ENCODE results near the gene TOR1AIP2. TPM values are rescaled to one million over a fixed set of nuclear protein-coding genes. Genes with fewer than 3 reads are reported as not detected.

Gene TOR1AIP2
- total RNA-seq, 1 experiment from 2014 or later, result 142 TPM

- no peaks in the 10 kb centered on the region for H3K79me2 ChIP-seq (ENCODE audit: low read depth)
- H3K4me2 ChIP-seq, result no peak overlapping the region
- H3K4me3 ChIP-seq, result no peak overlapping the region
- TF ChIP-seq CTCF (conservative IDR thresholded peaks at IDR 0.05) (no peak), EZH2 (IDR thresholded peaks at IDR 0.05; ENCODE audit: low read depth) (no peak)
- no peak overlapping the region for H2AFZ ChIP-seq
- H3K9me3 ChIP-seq (ENCODE audit: insufficient read depth, low read depth), result no peaks in the 10 kb centered on the region
- no peaks in the 10 kb centered on the region for H4K20me1 ChIP-seq (ENCODE audit: insufficient read depth)
- ChIA-PET POLR2A (ENCODE audit: unreplicated experiment) (no interaction called here), CTCF (interaction anchor here (1.2 kb wide), 1 partner anchor 16 kb away, joined by 3 read pairs; no protein-coding TSS in a partner anchor)
- H3K4me1 ChIP-seq (replicated peaks; ENCODE audit: insufficient read depth), result no peaks in the 10 kb centered on the region
- no peaks in the 10 kb centered on the region for H3K9me2 ChIP-seq (ENCODE audit: insufficient read depth)
- peaks cover 18% of the 10 kb centered on the region; the same call in 1 of the 2 replicates for H3K27me3 ChIP-seq (ENCODE audit: insufficient read depth, low read depth)
- H3F3A ChIP-seq (ENCODE audit: insufficient read depth, low read depth), result no peaks in the 10 kb centered on the region
- no TSS peak for BruUV-seq (replicated peaks)
- DNase-seq, result no peak
- no peaks in the 10 kb centered on the region for H3K36me3 ChIP-seq (ENCODE audit: low read depth)
- no peak overlapping the region for H3K27ac ChIP-seq
- intact Hi-C loops (cut with micrococcal nuclease; ENCODE audit: unreplicated experiment), result no loop called here
These were observed 79.3 kb downstream of the TOR1AIP2 start for GRCh38 chr1:179798213-179798863.

- Histone ChIP-seq H3K4me3 (no peak overlapping the region), H3K4me1 (replicated peaks; ENCODE audit: insufficient read depth) (no peaks in the 10 kb centered on the region), H4K20me1 (ENCODE audit: insufficient read depth) (no peaks in the 10 kb centered on the region), H2AFZ (no peak overlapping the region), H3F3A (ENCODE audit: insufficient read depth, low read depth) (no peaks in the 10 kb centered on the region), H3K79me2 (ENCODE audit: low read depth) (no peaks in the 10 kb centered on the region), H3K36me3 (ENCODE audit: low read depth) (no peaks in the 10 kb centered on the region), H3K9me2 (ENCODE audit: insufficient read depth) (no peaks in the 10 kb centered on the region), H3K9me3 (ENCODE audit: insufficient read depth, low read depth) (no peaks in the 10 kb centered on the region), H3K27me3 (ENCODE audit: insufficient read depth, low read depth) (peaks cover 6% of the 10 kb centered on the region; the same call in 1 of the 2 replicates), H3K27ac (no peak overlapping the region), H3K4me2 (no peak overlapping the region)
- BruUV-seq (replicated peaks), result no TSS peak
- intact Hi-C loops (cut with micrococcal nuclease; ENCODE audit: unreplicated experiment), result no loop called here
- no peak for DNase-seq
- CTCF ChIA-PET, result no interaction called here
- POLR2A ChIA-PET (ENCODE audit: unreplicated experiment), result no interaction called here
- TF ChIP-seq CTCF (conservative IDR thresholded peaks at IDR 0.05) (no peak), EZH2 (IDR thresholded peaks at IDR 0.05; ENCODE audit: low read depth) (no peak)
These were observed 82.9 kb downstream of the TOR1AIP2 start for GRCh38 chr1:179794669-179795068.

- CTCF ChIA-PET, result no interaction called here
- intact Hi-C loops (cut with micrococcal nuclease; ENCODE audit: unreplicated experiment), result no loop called here
- no peak overlapping the region for H3K27ac ChIP-seq
- H3K27me3 ChIP-seq (ENCODE audit: insufficient read depth, low read depth), result peaks cover 11% of the 10 kb centered on the region; the same call in 1 of the 2 replicates
- H3K9me2 ChIP-seq (ENCODE audit: insufficient read depth), result no peaks in the 10 kb centered on the region
- no peaks in the 10 kb centered on the region for H3K79me2 ChIP-seq (ENCODE audit: low read depth)
- H2AFZ ChIP-seq, result no peak overlapping the region
- no TSS peak for BruUV-seq (replicated peaks)
- TF ChIP-seq CTCF (conservative IDR thresholded peaks at IDR 0.05) (no peak), EZH2 (IDR thresholded peaks at IDR 0.05; ENCODE audit: low read depth) (no peak)
- H4K20me1 ChIP-seq (ENCODE audit: insufficient read depth), result no peaks in the 10 kb centered on the region
- no peak for DNase-seq
- H3K4me1 ChIP-seq (replicated peaks; ENCODE audit: insufficient read depth), result no peaks in the 10 kb centered on the region
- H3K4me3 ChIP-seq, result no peak overlapping the region
- no peaks in the 10 kb centered on the region for H3F3A ChIP-seq (ENCODE audit: insufficient read depth, low read depth)
- H3K4me2 ChIP-seq, result no peak overlapping the region
- no peaks in the 10 kb centered on the region for H3K36me3 ChIP-seq (ENCODE audit: low read depth)
- POLR2A ChIA-PET (ENCODE audit: unreplicated experiment), result no interaction called here
- no peaks in the 10 kb centered on the region for H3K9me3 ChIP-seq (ENCODE audit: insufficient read depth, low read depth)
These were observed 83.5 kb downstream of the TOR1AIP2 start for GRCh38 chr1:179794146-179794545.

Data from PC-9 (cell line).